ENCODE data around the gene NDRG2. TPM values are rescaled to one million over a fixed set of nuclear protein-coding genes. Genes with fewer than 3 reads are reported as not detected.
A peak's percentile ranks its signal among the peaks of the same experiment; 100 is the strongest.

Gene NDRG2
- total and polyA plus RNA-seq, 7 experiments from 2014 or later = 5.9 to 39.9 (median 35.1) TPM

DNA sequence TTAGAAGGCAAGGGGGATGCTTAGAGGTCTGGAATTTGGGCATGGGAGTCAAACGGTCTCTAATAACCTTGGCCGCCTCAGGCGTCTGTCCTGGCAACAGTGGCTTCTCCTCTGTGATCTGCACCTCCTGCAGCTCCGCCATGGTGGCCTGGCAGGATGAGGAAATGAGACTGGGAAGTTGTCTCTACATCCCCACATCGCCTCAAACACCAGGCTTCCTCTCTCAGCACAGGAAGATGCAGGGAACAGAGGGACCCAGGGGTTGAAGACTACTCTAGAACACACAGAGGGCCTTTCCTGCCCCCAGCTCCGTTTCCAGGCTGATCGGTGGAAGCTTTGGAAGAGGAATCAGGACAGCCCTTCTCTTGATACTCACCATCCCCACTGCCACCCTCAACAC, 1.7 kb downstream of the NDRG2 start:
- H3K4me3 ChIP-seq (ENCODE audit: low read length) = no peak overlapping the region
- Mint-ChIP-seq H3K4me1 (peaks cover 7 to 31% (median 23%) of the 10 kb centered on the region in 7 donors), H3K4me3 (peak overlapping the region in 9 of 10 donors; percentile 59 to 97 (median 91)), H3K27ac (peak overlapping the region in 4 of 9 donors; percentile 24 to 68 (median 50)), H3K27me3 (peaks cover 0 to 47% (median 0%) of the 10 kb centered on the region in 5 donors), H3K9me3 (no peaks in the 10 kb centered on the region), H3K36me3 (peaks cover 0 to 28% (median 11%) of the 10 kb centered on the region in 5 donors)
- H3K4me1 ChIP-seq (ENCODE audit: control insufficient read depth in 2 of 2, insufficient read depth in 2 of 2, low read length in 2 of 2) = peaks cover 7 to 13% of the 10 kb centered on the region in 2 donors
- H3K9me3 ChIP-seq (ENCODE audit: control insufficient read depth in 2 of 3, low read length in 3 of 3) = no peaks in the 10 kb centered on the region
- ATAC-seq (no peak), DNase-seq (no peak)
- ChIA-PET CTCF (interaction anchor here (1.1 to 1.7 kb wide), 2 partner anchors 9 to 12 kb away, joined by 3 to 10 read pairs; no protein-coding TSS in a partner anchor), POLR2A (interaction anchor here (1.2 to 1.3 kb wide), 3 partner anchors 9 to 80 kb away, joined by 3 to 5 read pairs (median 4); no protein-coding TSS in a partner anchor)
- H3K36me3 ChIP-seq (ENCODE audit: control insufficient read depth in 2 of 3, insufficient read depth in 3 of 3, low read length in 3 of 3) = peaks cover 0 to 33% (median 4%) of the 10 kb centered on the region in 3 experiments
- H3K27me3 ChIP-seq (ENCODE audit: control insufficient read depth in 2 of 2, insufficient read depth in 2 of 2, low read length in 2 of 2) = no peaks in the 10 kb centered on the region
- intact Hi-C loops (cut with micrococcal nuclease) = no loop called here
- H3K27ac ChIP-seq (ENCODE audit: low read depth, low read length) = no peak overlapping the region

DNA sequence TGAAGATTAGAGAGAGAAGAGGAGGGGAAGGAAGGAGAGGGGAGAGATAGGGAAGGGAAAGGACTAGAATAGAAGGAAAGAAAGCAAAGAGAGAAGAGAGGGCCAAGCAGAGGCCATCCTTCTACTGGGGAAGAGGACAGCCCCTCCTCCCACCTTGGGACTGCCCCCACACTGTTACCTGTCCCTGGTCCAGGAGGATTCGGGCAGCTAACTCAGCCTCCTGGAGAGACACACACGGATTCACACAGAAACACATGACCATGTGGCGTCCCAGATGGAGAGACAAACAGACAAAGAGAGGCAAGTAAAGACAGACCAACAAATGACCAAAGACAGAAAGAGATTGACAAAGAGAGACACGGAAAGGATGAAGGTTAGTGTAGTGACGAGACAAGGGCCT, 2.2 kb downstream of the NDRG2 start:
- peaks cover 7 to 13% of the 10 kb centered on the region in 2 donors for H3K4me1 ChIP-seq (ENCODE audit: control insufficient read depth in 2 of 2, insufficient read depth in 2 of 2, low read length in 2 of 2)
- POLR2A ChIA-PET = interaction anchor here (1.2 to 1.3 kb wide), 3 partner anchors 8 to 81 kb away, joined by 3 to 5 read pairs (median 4); no protein-coding TSS in a partner anchor
- peaks cover 7 to 31% (median 23%) of the 10 kb centered on the region in 7 donors for H3K4me1 Mint-ChIP-seq
- H3K27ac Mint-ChIP-seq = peak overlapping the region in 4 of 9 donors; percentile 24 to 68 (median 50)
- CTCF ChIA-PET = interaction anchor here (1.1 to 1.7 kb wide), 2 partner anchors 8 to 13 kb away, joined by 3 to 10 read pairs; no protein-coding TSS in a partner anchor
- H3K27me3 ChIP-seq (ENCODE audit: control insufficient read depth in 2 of 2, insufficient read depth in 2 of 2, low read length in 2 of 2) = no peaks in the 10 kb centered on the region
- no peaks in the 10 kb centered on the region for H3K9me3 ChIP-seq (ENCODE audit: control insufficient read depth in 2 of 3, low read length in 3 of 3)
- peaks cover 0 to 38% (median 4%) of the 10 kb centered on the region in 3 experiments for H3K36me3 ChIP-seq (ENCODE audit: control insufficient read depth in 2 of 3, insufficient read depth in 3 of 3, low read length in 3 of 3)
- intact Hi-C loops (cut with micrococcal nuclease) = no loop called here
- DNase-seq (no peak), ATAC-seq (no peak)
- H3K27me3 Mint-ChIP-seq = peaks cover 0 to 47% (median 0%) of the 10 kb centered on the region in 5 donors
- H3K36me3 Mint-ChIP-seq = peaks cover 0 to 28% (median 11%) of the 10 kb centered on the region in 5 donors
- H3K9me3 Mint-ChIP-seq = no peaks in the 10 kb centered on the region
- no peak overlapping the region for H3K4me3 ChIP-seq (ENCODE audit: low read length)
- no peak overlapping the region for H3K27ac ChIP-seq (ENCODE audit: low read depth, low read length)
- peak overlapping the region; percentile 4 to 94 (median 70) for H3K4me3 Mint-ChIP-seq

DNA sequence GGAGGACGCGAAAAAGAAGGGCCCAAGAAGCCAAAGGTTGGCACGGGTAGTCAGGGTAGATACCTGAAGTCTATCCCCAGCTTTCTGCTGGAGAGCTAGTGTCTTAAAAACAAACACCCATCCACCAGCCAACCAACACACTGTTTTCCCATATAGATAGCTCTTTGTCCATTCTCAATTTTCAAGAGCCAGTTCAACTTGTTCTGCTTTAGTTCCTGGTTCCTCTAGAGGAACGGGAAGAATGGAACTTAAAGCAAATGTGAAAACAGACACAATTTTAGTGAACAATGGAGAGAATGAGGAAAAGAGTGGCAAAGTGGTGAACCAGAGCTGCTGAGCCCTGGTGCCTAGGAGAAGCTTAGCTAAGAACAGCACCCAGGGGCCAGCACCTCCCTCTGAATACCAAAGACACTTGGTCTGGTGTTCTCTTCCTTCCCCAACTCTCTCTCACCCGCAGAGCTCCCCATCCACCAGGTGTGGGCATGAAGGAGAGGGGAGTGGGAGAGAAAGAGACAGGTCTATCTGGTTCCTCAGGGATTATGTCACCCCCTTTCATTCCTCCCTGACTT, 3.8 kb downstream of the NDRG2 start:
- Mint-ChIP-seq H3K9me3 (no peaks in the 10 kb centered on the region), H3K27ac (no peak overlapping the region), H3K4me3 (peak overlapping the region in 2 of 10 donors; percentile 37 to 41), H3K4me1 (peaks cover 7 to 31% (median 23%) of the 10 kb centered on the region in 7 donors), H3K36me3 (peaks cover 0 to 39% (median 19%) of the 10 kb centered on the region in 5 donors), H3K27me3 (peaks cover 0 to 37% (median 0%) of the 10 kb centered on the region in 5 donors)
- POLR2A ChIA-PET = interaction anchor here (0.6 kb wide), 1 partner anchor 35 kb away, joined by 7 read pairs; no protein-coding TSS in a partner anchor
- Histone ChIP-seq H3K36me3 (ENCODE audit: control insufficient read depth in 2 of 3, insufficient read depth in 3 of 3, low read length in 3 of 3) (peaks cover 0 to 42% (median 4%) of the 10 kb centered on the region in 3 experiments), H3K4me1 (ENCODE audit: control insufficient read depth in 2 of 2, insufficient read depth in 2 of 2, low read length in 2 of 2) (peaks cover 7 to 13% of the 10 kb centered on the region in 2 donors), H3K4me3 (ENCODE audit: low read length) (no peak overlapping the region), H3K27ac (ENCODE audit: low read depth, low read length) (no peak overlapping the region), H3K27me3 (ENCODE audit: control insufficient read depth in 2 of 2, insufficient read depth in 2 of 2, low read length in 2 of 2) (no peaks in the 10 kb centered on the region), H3K9me3 (ENCODE audit: control insufficient read depth in 2 of 3, low read length in 3 of 3) (no peaks in the 10 kb centered on the region)
- intact Hi-C loops (cut with micrococcal nuclease) = no loop called here
- CTCF ChIA-PET = interaction anchor here (1.9 to 12.0 kb wide), 2 partner anchors 15 to 19 kb away, joined by 5 to 178 read pairs; partner anchors contain the start of gene RNASE7
- DNase-seq = no peak
- ATAC-seq = no peak

GRCh38 chr14:21019366-21019765, 5.5 kb downstream of the NDRG2 start:
- H3K9me3 ChIP-seq (ENCODE audit: control insufficient read depth in 2 of 3, low read length in 3 of 3) = no peaks in the 10 kb centered on the region
- no peak overlapping the region for H3K27ac Mint-ChIP-seq
- peaks cover 7 to 28% (median 21%) of the 10 kb centered on the region in 7 donors for H3K4me1 Mint-ChIP-seq
- CTCF ChIA-PET = interaction anchor here (0.8 to 12.0 kb wide), 6 partner anchors 13 to 87 kb away, joined by 4 to 178 read pairs (median 116); partner anchors contain the start of genes RNASE13, RNASE7 and TPPP2
- peaks cover 0 to 39% (median 19%) of the 10 kb centered on the region in 5 donors for H3K36me3 Mint-ChIP-seq
- peaks cover 0 to 42% (median 4%) of the 10 kb centered on the region in 3 experiments for H3K36me3 ChIP-seq (ENCODE audit: control insufficient read depth in 2 of 3, insufficient read depth in 3 of 3, low read length in 3 of 3)
- no peak overlapping the region for H3K4me3 Mint-ChIP-seq
- H3K4me1 ChIP-seq (ENCODE audit: control insufficient read depth in 2 of 2, insufficient read depth in 2 of 2, low read length in 2 of 2) = peaks cover 7 to 12% of the 10 kb centered on the region in 2 donors
- H3K9me3 Mint-ChIP-seq = no peaks in the 10 kb centered on the region
- ATAC-seq = no peak
- intact Hi-C loops (cut with micrococcal nuclease) = no loop called here
- no peak for DNase-seq
- POLR2A ChIA-PET = no interaction called here
- peaks cover 0 to 31% (median 0%) of the 10 kb centered on the region in 5 donors for H3K27me3 Mint-ChIP-seq
- H3K27me3 ChIP-seq (ENCODE audit: control insufficient read depth in 2 of 2, insufficient read depth in 2 of 2, low read length in 2 of 2) = no peaks in the 10 kb centered on the region
- H3K4me3 ChIP-seq (ENCODE audit: low read length) = no peak overlapping the region
- H3K27ac ChIP-seq (ENCODE audit: low read depth, low read length) = no peak overlapping the region

DNA sequence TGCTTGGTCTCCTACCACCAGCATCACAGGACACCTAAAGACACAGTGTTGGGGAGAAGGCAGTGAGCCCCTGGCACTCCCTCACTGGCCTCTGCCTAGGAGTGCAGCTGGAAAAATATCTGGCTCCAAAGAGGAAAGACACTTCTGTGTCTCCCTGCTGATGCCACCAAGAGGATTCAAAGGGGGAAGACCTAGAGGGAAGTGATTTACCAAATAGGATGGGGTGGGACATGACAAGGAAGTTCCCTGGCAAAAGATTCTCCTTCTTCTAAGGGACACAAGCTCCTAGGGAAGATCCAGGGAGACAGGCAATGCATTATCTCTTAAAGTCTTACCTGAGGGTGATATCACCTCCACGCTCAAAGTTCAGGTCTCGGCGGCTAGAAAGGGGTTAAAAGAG, 6.1 kb downstream of the NDRG2 start:
- CTCF ChIA-PET = interaction anchor here (0.8 to 12.0 kb wide), 5 partner anchors 14 to 88 kb away, joined by 4 to 178 read pairs (median 132); partner anchors contain the start of genes RNASE13, RNASE7 and TPPP2
- H3K4me3 Mint-ChIP-seq = no peak overlapping the region
- H3K9me3 Mint-ChIP-seq = no peaks in the 10 kb centered on the region
- H3K36me3 Mint-ChIP-seq = peaks cover 0 to 39% (median 19%) of the 10 kb centered on the region in 5 donors
- no peak overlapping the region for H3K4me3 ChIP-seq (ENCODE audit: low read length)
- H3K36me3 ChIP-seq (ENCODE audit: control insufficient read depth in 2 of 3, insufficient read depth in 3 of 3, low read length in 3 of 3) = peaks cover 0 to 42% (median 4%) of the 10 kb centered on the region in 3 experiments
- POLR2A ChIA-PET = no interaction called here
- peaks cover 6 to 22% (median 15%) of the 10 kb centered on the region in 7 donors for H3K4me1 Mint-ChIP-seq
- intact Hi-C loops (cut with micrococcal nuclease) = no loop called here
- DNase-seq (no peak), ATAC-seq (no peak)
- no peak overlapping the region for H3K27ac ChIP-seq (ENCODE audit: low read depth, low read length)
- peaks cover 0 to 29% (median 0%) of the 10 kb centered on the region in 5 donors for H3K27me3 Mint-ChIP-seq
- peak overlapping the region in 1 of 9 donors; percentile 67 for H3K27ac Mint-ChIP-seq
- H3K9me3 ChIP-seq (ENCODE audit: control insufficient read depth in 2 of 3, low read length in 3 of 3) = no peaks in the 10 kb centered on the region
- peaks cover 3 to 6% of the 10 kb centered on the region in 2 donors for H3K4me1 ChIP-seq (ENCODE audit: control insufficient read depth in 2 of 2, insufficient read depth in 2 of 2, low read length in 2 of 2)
- H3K27me3 ChIP-seq (ENCODE audit: control insufficient read depth in 2 of 2, insufficient read depth in 2 of 2, low read length in 2 of 2) = no peaks in the 10 kb centered on the region

GRCh38 chr14:21018286-21018685, 6.6 kb downstream of the NDRG2 start:
- POLR2A ChIA-PET = no interaction called here
- Mint-ChIP-seq H3K9me3 (no peaks in the 10 kb centered on the region), H3K27me3 (peaks cover 0 to 24% (median 0%) of the 10 kb centered on the region in 5 donors), H3K27ac (no peak overlapping the region), H3K4me1 (peaks cover 5 to 17% (median 11%) of the 10 kb centered on the region in 7 donors), H3K36me3 (peaks cover 0 to 39% (median 19%) of the 10 kb centered on the region in 5 donors), H3K4me3 (no peak overlapping the region)
- no peak for ATAC-seq
- intact Hi-C loops (cut with micrococcal nuclease) = no loop called here
- Histone ChIP-seq H3K9me3 (ENCODE audit: control insufficient read depth in 2 of 3, low read length in 3 of 3) (no peaks in the 10 kb centered on the region), H3K4me1 (ENCODE audit: control insufficient read depth in 2 of 2, insufficient read depth in 2 of 2, low read length in 2 of 2) (peaks cover 0 to under 1% of the 10 kb centered on the region in 2 donors), H3K27ac (ENCODE audit: low read depth, low read length) (no peak overlapping the region), H3K4me3 (ENCODE audit: low read length) (no peak overlapping the region), H3K36me3 (ENCODE audit: control insufficient read depth in 2 of 3, insufficient read depth in 3 of 3, low read length in 3 of 3) (peaks cover 0 to 42% (median 4%) of the 10 kb centered on the region in 3 experiments), H3K27me3 (ENCODE audit: control insufficient read depth in 2 of 2, insufficient read depth in 2 of 2, low read length in 2 of 2) (no peaks in the 10 kb centered on the region)
- CTCF ChIA-PET = interaction anchor here (7.3 to 12.0 kb wide), 4 partner anchors 15 to 89 kb away, joined by 99 to 178 read pairs (median 145); partner anchors contain the start of genes RNASE13, RNASE7 and TPPP2
- no peak for DNase-seq
